ENCODE results near the gene ELMO1. TPM values are rescaled to one million over a fixed set of nuclear protein-coding genes. Genes with fewer than 3 reads are reported as not detected.

The ELMO1 gene
- total RNA-seq, 1 experiment from 2014 or later, result not detected

- Histone ChIP-seq H3K4me3 (ENCODE audit: low read depth, low read length, poor library complexity, severe bottlenecking) (no peak overlapping the region), H3K27me3 (replicated peaks; ENCODE audit: insufficient read depth, low read depth, low read length, poor library complexity) (no peaks in the 10 kb centered on the region), H3K4me1 (ENCODE audit: insufficient read depth, low read length, poor library complexity, severe bottlenecking) (no peaks in the 10 kb centered on the region), H3K36me3 (ENCODE audit: insufficient read depth, low read length, poor library complexity, severe bottlenecking) (no peaks in the 10 kb centered on the region), H3K27ac (ENCODE audit: low read depth, low read length, poor library complexity, severe bottlenecking) (no peak overlapping the region), H3K9me3 (ENCODE audit: low read depth, low read length, poor library complexity, severe bottlenecking) (no peaks in the 10 kb centered on the region)
- ChIA-PET CTCF (no interaction called here), POLR2A (ENCODE audit: low non-redundant PET) (no interaction called here)
- intact Hi-C loops (cut with micrococcal nuclease; ENCODE audit: unreplicated experiment), result no loop called here
- no peak for DNase-seq (ENCODE audit: low spot score)
- TF ChIP-seq EZH2 (IDR thresholded peaks at IDR 0.05; ENCODE audit: borderline replicate concordance, low read depth, low read length, poor library complexity, severe bottlenecking), result no peak
- TF ChIP-seq, protein P1, sequence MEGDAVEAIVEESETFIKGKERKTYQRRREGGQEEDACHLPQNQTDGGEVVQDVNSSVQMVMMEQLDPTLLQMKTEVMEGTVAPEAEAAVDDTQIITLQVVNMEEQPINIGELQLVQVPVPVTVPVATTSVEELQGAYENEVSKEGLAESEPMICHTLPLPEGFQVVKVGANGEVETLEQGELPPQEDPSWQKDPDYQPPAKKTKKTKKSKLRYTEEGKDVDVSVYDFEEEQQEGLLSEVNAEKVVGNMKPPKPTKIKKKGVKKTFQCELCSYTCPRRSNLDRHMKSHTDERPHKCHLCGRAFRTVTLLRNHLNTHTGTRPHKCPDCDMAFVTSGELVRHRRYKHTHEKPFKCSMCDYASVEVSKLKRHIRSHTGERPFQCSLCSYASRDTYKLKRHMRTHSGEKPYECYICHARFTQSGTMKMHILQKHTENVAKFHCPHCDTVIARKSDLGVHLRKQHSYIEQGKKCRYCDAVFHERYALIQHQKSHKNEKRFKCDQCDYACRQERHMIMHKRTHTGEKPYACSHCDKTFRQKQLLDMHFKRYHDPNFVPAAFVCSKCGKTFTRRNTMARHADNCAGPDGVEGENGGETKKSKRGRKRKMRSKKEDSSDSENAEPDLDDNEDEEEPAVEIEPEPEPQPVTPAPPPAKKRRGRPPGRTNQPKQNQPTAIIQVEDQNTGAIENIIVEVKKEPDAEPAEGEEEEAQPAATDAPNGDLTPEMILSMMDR (conservative IDR thresholded peaks at IDR 0.05; ENCODE audit: low read depth, low read length), result no peak
- no TSS peak for BruUV-seq (replicated peaks)
Observed at GRCh38 chr7:37356911-37357636, 91.6 kb downstream of the ELMO1 start.

DNA sequence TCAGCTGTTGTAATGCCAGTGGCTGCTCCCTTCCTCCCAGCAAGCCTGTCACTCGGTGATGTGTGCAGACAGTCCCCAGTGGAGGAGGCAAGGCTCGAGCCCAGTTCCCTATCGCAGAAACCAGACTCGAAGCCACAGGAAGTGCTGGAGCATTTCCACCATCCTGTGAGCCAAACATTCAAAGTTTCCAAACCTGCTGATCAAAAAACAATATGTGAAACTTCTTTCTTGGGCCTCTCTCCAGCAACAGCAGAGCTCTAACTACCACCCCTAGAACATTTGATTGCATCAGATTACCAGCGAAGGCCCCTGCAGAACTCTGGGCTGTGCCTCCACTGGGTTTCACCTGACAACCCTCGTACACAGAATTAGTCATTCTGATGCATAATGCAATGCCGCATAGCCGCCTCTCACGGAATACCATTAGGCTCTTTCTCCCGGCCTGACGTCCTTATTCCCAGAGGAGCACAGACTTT lies 94.0 kb downstream of the ELMO1 start:
- H3K9me3 ChIP-seq (ENCODE audit: low read depth, low read length, poor library complexity, severe bottlenecking), result no peaks in the 10 kb centered on the region
- CTCF ChIA-PET, result no interaction called here
- intact Hi-C loops (cut with micrococcal nuclease; ENCODE audit: unreplicated experiment), result no loop called here

GRCh38 chr7:37353949-37354655 lies 94.6 kb downstream of the ELMO1 start:
- no peak for DNase-seq (ENCODE audit: low spot score)
- intact Hi-C loops (cut with micrococcal nuclease; ENCODE audit: unreplicated experiment), result no loop called here
- Histone ChIP-seq H3K36me3 (ENCODE audit: insufficient read depth, low read length, poor library complexity, severe bottlenecking) (no peaks in the 10 kb centered on the region), H3K4me3 (ENCODE audit: low read depth, low read length, poor library complexity, severe bottlenecking) (no peak overlapping the region), H3K27ac (ENCODE audit: low read depth, low read length, poor library complexity, severe bottlenecking) (no peak overlapping the region), H3K4me1 (ENCODE audit: insufficient read depth, low read length, poor library complexity, severe bottlenecking) (no peaks in the 10 kb centered on the region), H3K27me3 (replicated peaks; ENCODE audit: insufficient read depth, low read depth, low read length, poor library complexity) (no peaks in the 10 kb centered on the region), H3K9me3 (ENCODE audit: low read depth, low read length, poor library complexity, severe bottlenecking) (no peaks in the 10 kb centered on the region)
- POLR2A ChIA-PET (ENCODE audit: low non-redundant PET), result no interaction called here
- CTCF ChIA-PET, result no interaction called here
- no TSS peak for BruUV-seq (replicated peaks)
- TF ChIP-seq, protein P1 (conservative IDR thresholded peaks at IDR 0.05; ENCODE audit: low read depth, low read length), result no peak
- TF ChIP-seq EZH2 (IDR thresholded peaks at IDR 0.05; ENCODE audit: borderline replicate concordance, low read depth, low read length, poor library complexity, severe bottlenecking), result no peak

More for the DNA sequence above, 94.0 kb downstream of the ELMO1 start:
- POLR2A ChIA-PET (ENCODE audit: low non-redundant PET), result no interaction called here
- Histone ChIP-seq H3K27me3 (replicated peaks; ENCODE audit: insufficient read depth, low read depth, low read length, poor library complexity) (no peaks in the 10 kb centered on the region), H3K27ac (ENCODE audit: low read depth, low read length, poor library complexity, severe bottlenecking) (no peak overlapping the region), H3K4me3 (ENCODE audit: low read depth, low read length, poor library complexity, severe bottlenecking) (no peak overlapping the region), H3K36me3 (ENCODE audit: insufficient read depth, low read length, poor library complexity, severe bottlenecking) (no peaks in the 10 kb centered on the region), H3K4me1 (ENCODE audit: insufficient read depth, low read length, poor library complexity, severe bottlenecking) (no peaks in the 10 kb centered on the region)
- DNase-seq (ENCODE audit: low spot score), result no peak
- TF ChIP-seq, protein P1 (conservative IDR thresholded peaks at IDR 0.05; ENCODE audit: low read depth, low read length), result no peak
- no peak for TF ChIP-seq EZH2 (IDR thresholded peaks at IDR 0.05; ENCODE audit: borderline replicate concordance, low read depth, low read length, poor library complexity, severe bottlenecking)
- no TSS peak for BruUV-seq (replicated peaks)

Measured in A673 (cell line).